CD4-positive, alpha-beta T cell (primary cell): Measurements from ENCODE around the gene UPF2. TPM values are rescaled to one million over a fixed set of nuclear protein-coding genes. Genes with fewer than 3 reads are reported as not detected.

ENCODE experiments used
- ATAC-seq: fragments of 200-7000 bp; cut with Tn5 transposase; one replicate; pipeline ENCODE4 v1.10.0; 2022; ENCODE audit warnings: mild to moderate bottlenecking; ENCODE audit not compliant: poor library complexity
- CTCF ChIA-PET: fragments of 350-600 bp; sonication (Branson Sonifier 250); formaldehyde crosslinking; loops from one replicate; lab custom pipeline; 2021; ENCODE audit warnings: antibody characterized with exemption, inconsistent platforms; lab: Charles Lee
- POLR2A ChIA-PET: fragments of 350-600 bp; sonication (Branson Sonifier 250); formaldehyde crosslinking; loops from one replicate; lab custom pipeline; 2021; ENCODE audit warnings: antibody characterized with exemption, inconsistent platforms; lab: Charles Lee
- DNase-seq, 14 experiments: peaks; one replicate each; pipeline ENCODE4 v3.0.0-alpha.2; 2013 to 2020; ENCODE audit warnings: mixed read lengths in 2 of 14
- H3K27ac ChIP-seq, 2 donors: one replicate each; pipeline versions ENCODE4 v1.5.1 to v1.7.0; 2013; ENCODE audit warnings: low read length in 2 of 2, low read depth in 1 of 2, mild to moderate bottlenecking in 1 of 2
- H3K27me3 ChIP-seq, 2 experiments: 1 replicate in 1 of 2; 2 replicates in 1 of 2; pipeline versions ENCODE4 v1.6.1 to v1.7.0; 2013; ENCODE audit warnings: low read length in 2 of 2, control low read depth in 1 of 2, mild to moderate bottlenecking in 1 of 2, moderate library complexity in 1 of 2; ENCODE audit not compliant: insufficient read depth in 2 of 2, control insufficient read depth in 1 of 2
- H3K36me3 ChIP-seq: one replicate; pipeline ENCODE4 v1.6.1; 2013; ENCODE audit warnings: low read length, control low read depth; ENCODE audit not compliant: insufficient read depth
- H3K4me1 ChIP-seq: one replicate; pipeline ENCODE4 v1.6.1; 2013; ENCODE audit warnings: low read length, control low read depth; ENCODE audit not compliant: insufficient read depth
- H3K4me3 ChIP-seq: one replicate; pipeline ENCODE4 v1.5.1; 2013; ENCODE audit warnings: mild to moderate bottlenecking, low read length, moderate library complexity
- H3K9me3 ChIP-seq, 2 experiments: 1 replicate in 1 of 2; 2 replicates in 1 of 2; pipeline versions ENCODE4 v1.6.1 to v1.7.0; 2013; ENCODE audit warnings: low read length in 2 of 2, mild to moderate bottlenecking in 2 of 2, control low read depth in 1 of 2, moderate library complexity in 1 of 2; ENCODE audit not compliant: control insufficient read depth in 1 of 2, insufficient read depth in 1 of 2
- H3K27ac Mint-ChIP-seq: one replicate; pipeline ENCODE4 v1.8.0; 2020; ENCODE audit warnings: mixed read lengths
- H3K27me3 Mint-ChIP-seq: one replicate; pipeline ENCODE4 v1.8.0; 2021; ENCODE audit warnings: mixed read lengths
- H3K36me3 Mint-ChIP-seq: one replicate; pipeline ENCODE4 v1.8.0; 2021; ENCODE audit warnings: low read depth, mixed read lengths
- H3K4me1 Mint-ChIP-seq: one replicate; pipeline ENCODE4 v1.8.0; 2021; ENCODE audit warnings: low read depth, mixed read lengths
- H3K4me3 Mint-ChIP-seq: one replicate; pipeline ENCODE4 v1.8.0; 2020; ENCODE audit warnings: mild to moderate bottlenecking, mixed read lengths
- H3K9me3 Mint-ChIP-seq: one replicate; pipeline ENCODE4 v1.8.0; 2020; ENCODE audit warnings: mixed read lengths
- CTCF ChIP-seq: fragments of 200-600 bp; IDR thresholded peaks from one replicate; pipeline ENCODE4 v1.8.0; 2022; ENCODE audit warnings: antibody characterized with exemption, mild to moderate bottlenecking
- intact Hi-C, 2 experiments: fragments of 100-400 bp; cut with DNase I in 1 of 2; cut with micrococcal nuclease in 1 of 2; formaldehyde crosslinking; loops; one replicate each; pipeline versions ENCODE4 v1.15.1 to v1.9.0; 2023 to 2025; cut with DNase I, micrococcal nuclease
- total RNA-seq, 174 experiments: library from RNA in 2 of 174; stranded (reverse) in 2 of 174; gene quantifications; one replicate each; pipeline ENCODE4 v1.2.3 and lab custom pipeline; 2021 to 2026

Gene UPF2
- total RNA-seq, 2 experiments from 2014 or later, result 14.5 to 15.3 TPM

- no peak overlapping the region for H3K4me3 ChIP-seq
- ChIA-PET CTCF (interaction anchor here (1.5 kb wide), 1 partner anchor 16 kb away, joined by 3 read pairs; no protein-coding TSS in a partner anchor), POLR2A (interaction anchor here (0.5 to 2.0 kb wide), 4 partner anchors 9 to 202 kb away, joined by 3 to 6 read pairs (median 3); partner anchors contain the start of genes CDC123, NUDT5 and UPF2)
- peaks cover 5% of the 10 kb centered on the region for H3K4me1 ChIP-seq
- intact Hi-C loops, result no loop called here
- H3K4me1 Mint-ChIP-seq, result peaks cover 19% of the 10 kb centered on the region
- no peak for TF ChIP-seq CTCF
- H3K27me3 ChIP-seq, result no peaks in the 10 kb centered on the region
- DNase-seq (peak in 1 of 14 experiments; percentile 10), ATAC-seq (no peak)
- peaks cover 42% of the 10 kb centered on the region for H3K36me3 ChIP-seq
- H3K36me3 Mint-ChIP-seq, result peaks cover 68% of the 10 kb centered on the region
- no peaks in the 10 kb centered on the region for H3K9me3 ChIP-seq
- H3K27me3 Mint-ChIP-seq, result no peaks in the 10 kb centered on the region
- peak overlapping the region; percentile 81 for H3K27ac Mint-ChIP-seq
- no peak overlapping the region for H3K4me3 Mint-ChIP-seq
- H3K27ac ChIP-seq, result no peak overlapping the region
- no peaks in the 10 kb centered on the region for H3K9me3 Mint-ChIP-seq
These were observed 48.7 kb downstream of the UPF2 start for GRCh38 chr10:11993834-11994468.

- no peak for TF ChIP-seq CTCF
- ATAC-seq (no peak), DNase-seq (no peak)
- intact Hi-C loops, result loop anchor here in 1 of 2 experiments (5.0 kb wide), 2 partner anchors 153 to 207 kb away; no protein-coding TSS in a partner anchor
- Histone ChIP-seq H3K4me1 (peaks cover 5% of the 10 kb centered on the region), H3K9me3 (no peaks in the 10 kb centered on the region), H3K4me3 (no peak overlapping the region), H3K27ac (no peak overlapping the region), H3K36me3 (peaks cover 35% of the 10 kb centered on the region), H3K27me3 (no peaks in the 10 kb centered on the region)
- no peaks in the 10 kb centered on the region for H3K9me3 Mint-ChIP-seq
- peaks cover 21% of the 10 kb centered on the region for H3K4me1 Mint-ChIP-seq
- H3K4me3 Mint-ChIP-seq, result no peak overlapping the region
- H3K27ac Mint-ChIP-seq, result no peak overlapping the region
- no peaks in the 10 kb centered on the region for H3K27me3 Mint-ChIP-seq
- POLR2A ChIA-PET, result no interaction called here
- CTCF ChIA-PET, result no interaction called here
- H3K36me3 Mint-ChIP-seq, result peaks cover 58% of the 10 kb centered on the region
These were observed 53.7 kb downstream of the UPF2 start for GRCh38 chr10:11988924-11989323.

- Mint-ChIP-seq H3K9me3 (no peaks in the 10 kb centered on the region), H3K27ac (no peak overlapping the region), H3K36me3 (peaks cover 66% of the 10 kb centered on the region), H3K4me1 (peaks cover 7% of the 10 kb centered on the region), H3K4me3 (no peak overlapping the region), H3K27me3 (no peaks in the 10 kb centered on the region)
- Histone ChIP-seq H3K27me3 (no peaks in the 10 kb centered on the region), H3K36me3 (peaks cover 35% of the 10 kb centered on the region), H3K4me3 (no peak overlapping the region), H3K9me3 (no peaks in the 10 kb centered on the region), H3K27ac (no peak overlapping the region), H3K4me1 (no peaks in the 10 kb centered on the region)
- intact Hi-C loops, result loop anchor here in 1 of 2 experiments (5.0 kb wide), 2 partner anchors 156 to 204 kb away; no protein-coding TSS in a partner anchor
- TF ChIP-seq CTCF, result peak; percentile 96
- ATAC-seq, result peak; percentile 66
- ChIA-PET POLR2A (no interaction called here), CTCF (interaction anchor here (0.6 to 1.6 kb wide), 6 partner anchors 11 to 471 kb away, joined by 3 to 7 read pairs (median 3); partner anchors contain the start of gene UPF2)
- peak; percentile 45 to 83 (median 62) for DNase-seq
These were observed 55.9 kb downstream of the UPF2 start for GRCh38 chr10:11986593-11987216.
